Measurements from ENCODE around the gene CLSTN3. TPM values are rescaled to one million over a fixed set of nuclear protein-coding genes. Genes with fewer than 3 reads are reported as not detected.

CLSTN3 gene
- polyA plus RNA-seq, 1 of the 3 experiments (the other 2 are of a cell fraction), result 12.7 TPM

- ChIA-PET POLR2A (no interaction called here), CTCF (interaction anchor here (1.0 kb wide), 2 partner anchors 19 to 25 kb away, joined by 3 to 5 read pairs; no protein-coding TSS in a partner anchor)
- 88% methylated on average over 4 of the region's 4 CpGs for WGBS (ENCODE audit: low lambda C conversion rate)
- TF ChIP-seq GATA2 (CRISPR knock-in tag; IDR thresholded peaks at IDR 0.05) (no peak), SMC3 (IDR thresholded peaks at IDR 0.05; ENCODE audit: low read depth, low read length) (no peak), ZBTB33 (IDR thresholded peaks at IDR 0.05; ENCODE audit: borderline replicate concordance, low read depth) (no peak), IRF3 (IDR thresholded peaks at IDR 0.05; ENCODE audit: low read depth, low read length) (no peak), RFX5 (IDR thresholded peaks at IDR 0.05; ENCODE audit: low read length) (no peak), REST (IDR thresholded peaks at IDR 0.05; ENCODE audit: low read depth, low read length) (no peak), USF1 (IDR thresholded peaks at IDR 0.05; ENCODE audit: borderline replicate concordance, low read depth) (no peak), MAX (IDR thresholded peaks at IDR 0.05; ENCODE audit: low read depth) (no peak), JUND (IDR thresholded peaks at IDR 0.05) (no peak), EZH2phosphoT487 (IDR thresholded peaks at IDR 0.05; ENCODE audit: borderline replicate concordance, low read depth) (no peak)
- H2AFZ ChIP-seq (ENCODE audit: low read depth), result no peak overlapping the region
- no peaks in the 10 kb centered on the region for H4K20me1 ChIP-seq (ENCODE audit: insufficient read depth)
- H3K27me3 ChIP-seq (ENCODE audit: insufficient read depth), result no peaks in the 10 kb centered on the region
- no peaks in the 10 kb centered on the region for H3K4me1 ChIP-seq (ENCODE audit: control insufficient read depth in 1 of 2, insufficient read depth in 2 of 2, low read depth in 1 of 2, low read length in 1 of 2)
- H3F3A ChIP-seq (replicated peaks; ENCODE audit: insufficient read depth), result no peaks in the 10 kb centered on the region
- H3K4me3 ChIP-seq (ENCODE audit: low read depth in 2 of 2, low read length in 1 of 2), result no peak overlapping the region
- no peak overlapping the region for H3K27ac ChIP-seq (ENCODE audit: low read depth in 2 of 2, low read length in 1 of 2)
- H3K79me2 ChIP-seq (ENCODE audit: insufficient read depth), result no peaks in the 10 kb centered on the region
- peaks cover 0 to 15% of the 10 kb centered on the region in 2 experiments for H3K36me3 ChIP-seq (replicated peaks in 1 of 2; ENCODE audit: control insufficient read depth in 1 of 2, insufficient read depth in 2 of 2, low read length in 1 of 2)
- no peaks in the 10 kb centered on the region for H3K9me3 ChIP-seq
- DNase-seq, result no peak
- H3K9me2 ChIP-seq, result no peaks in the 10 kb centered on the region
- H3K4me2 ChIP-seq, result no peak overlapping the region
- H3K9ac ChIP-seq, result no peak overlapping the region
Observed at GRCh38 chr12:7137908-7138307, 7.7 kb downstream of the CLSTN3 start.

Data from SK-N-SH (cell line).